Nephron (organoid): Measurements from ENCODE around the gene TMC6.
A peak's percentile ranks its signal among the peaks of the same experiment; 100 is the strongest.

Source experiments
- H3K27ac Mint-ChIP-seq, 3 experiments: 2 replicates each; pipeline ENCODE4 v1.8.0; 2020; ENCODE audit warnings: mixed read lengths in 3 of 3, mild to moderate bottlenecking in 2 of 3, moderate library complexity in 1 of 3
- H3K27me3 Mint-ChIP-seq: 2 replicates; pipeline ENCODE4 v1.8.0; 2021; ENCODE audit warnings: low read depth, mild to moderate bottlenecking, moderate library complexity, mixed read lengths
- H3K36me3 Mint-ChIP-seq: 2 replicates; pipeline ENCODE4 v1.8.0; 2020; ENCODE audit warnings: low read depth, mixed read lengths
- H3K4me1 Mint-ChIP-seq: 2 replicates; pipeline ENCODE4 v1.8.0; 2020; ENCODE audit warnings: mixed read lengths
- H3K4me3 Mint-ChIP-seq, 3 experiments: 2 replicates each; pipeline ENCODE4 v1.8.0; 2020; ENCODE audit warnings: mild to moderate bottlenecking in 3 of 3, mixed read lengths in 3 of 3, moderate library complexity in 2 of 3
- H3K9me3 Mint-ChIP-seq: 2 replicates; pipeline ENCODE4 v1.8.0; 2020; ENCODE audit warnings: mixed read lengths
- CTCF ChIP-seq, 3 experiments: fragments of 200-600 bp; sonication (generic); IDR thresholded peaks; one replicate each; pipeline ENCODE4 v1.5.0; 2021; ENCODE audit warnings: antibody characterized with exemption in 3 of 3; ENCODE audit not compliant: unreplicated experiment in 3 of 3

TMC6 gene

DNA sequence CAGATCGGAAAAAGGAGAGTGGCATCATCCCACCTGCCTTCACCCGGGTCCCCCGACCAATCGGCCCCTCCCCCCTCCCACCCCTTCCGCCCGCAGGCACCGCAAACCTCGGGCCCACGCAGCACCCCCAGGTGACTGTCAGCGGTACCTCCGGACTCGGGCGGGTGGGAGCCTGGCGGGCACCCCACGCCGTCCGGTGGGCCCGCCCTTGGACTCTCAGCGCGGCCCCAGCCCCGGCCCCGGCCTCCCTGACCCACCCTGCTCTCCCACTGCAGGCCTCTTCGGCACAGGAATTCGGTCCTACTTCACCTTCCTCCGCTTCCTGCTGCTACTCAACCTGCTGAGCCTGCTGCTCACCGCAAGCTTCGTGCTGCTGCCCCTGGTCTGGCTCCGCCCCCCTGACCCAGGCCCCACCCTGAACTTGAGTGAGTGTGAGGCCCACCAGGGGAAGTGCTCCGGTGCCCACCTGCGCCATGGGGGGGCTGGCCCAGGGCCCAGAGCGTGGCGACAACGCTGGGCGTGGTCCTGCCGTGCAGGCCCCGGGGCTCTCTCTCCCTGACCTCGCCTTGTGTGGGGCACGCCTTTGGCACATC, 3.6 kb upstream of the TMC6 start:
- no peak overlapping the region for H3K27ac Mint-ChIP-seq
- TF ChIP-seq CTCF (IDR thresholded peaks at IDR 0.05; ENCODE audit: unreplicated experiment in 3 of 3): no peak
- peaks cover 14% of the 10 kb centered on the region for H3K4me1 Mint-ChIP-seq
- no peaks in the 10 kb centered on the region for H3K9me3 Mint-ChIP-seq
- H3K27me3 Mint-ChIP-seq: peaks cover 30% of the 10 kb centered on the region
- H3K36me3 Mint-ChIP-seq: no peaks in the 10 kb centered on the region
- H3K4me3 Mint-ChIP-seq: peak overlapping the region in 2 of 3 experiments; percentile 16 to 59

DNA sequence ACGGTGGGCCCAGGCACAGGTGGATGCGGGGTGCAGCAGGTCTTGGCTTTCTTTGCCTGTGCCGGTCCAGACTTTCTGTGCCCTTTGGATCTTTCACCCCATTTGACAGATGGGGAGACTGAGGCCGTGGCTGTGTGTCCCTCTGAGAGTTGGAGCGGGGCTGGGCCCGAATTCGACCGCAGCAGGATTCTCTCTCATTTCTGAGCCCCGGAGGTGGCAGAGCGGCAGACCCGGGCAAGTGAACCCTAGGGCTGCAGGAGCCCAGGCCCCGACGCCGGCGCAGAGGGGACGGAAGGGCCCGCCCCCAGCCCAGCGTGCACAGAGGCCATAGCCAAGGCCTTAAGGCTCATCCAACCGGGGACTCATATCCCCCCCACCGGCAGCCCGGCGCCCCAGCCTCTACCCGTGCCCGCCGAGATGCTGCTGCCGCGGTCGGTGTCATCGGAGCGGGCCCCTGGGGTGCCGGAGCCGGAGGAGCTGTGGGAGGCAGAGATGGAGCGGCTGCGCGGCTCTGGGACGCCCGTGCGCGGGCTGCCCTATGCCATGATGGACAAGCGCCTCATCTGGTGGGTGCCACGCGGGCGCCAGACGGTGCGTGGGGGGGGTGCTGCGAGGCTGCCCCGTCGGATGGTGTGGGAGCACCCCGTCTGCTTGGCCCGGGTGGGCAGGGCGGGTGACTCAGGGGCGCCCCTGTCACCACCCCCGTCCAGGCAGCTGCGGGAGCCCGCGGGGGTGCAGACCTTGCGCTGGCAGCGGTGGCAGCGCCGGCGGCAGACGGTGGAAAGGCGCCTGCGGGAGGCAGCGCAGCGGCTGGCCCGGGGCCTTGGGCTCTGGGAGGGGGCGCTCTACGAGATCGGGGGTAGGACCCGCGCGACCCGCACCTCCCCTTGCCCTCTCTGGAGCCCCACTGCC, 2.9 kb upstream of the TMC6 start:
- peaks cover 19% of the 10 kb centered on the region for H3K4me1 Mint-ChIP-seq
- TF ChIP-seq CTCF (IDR thresholded peaks at IDR 0.05; ENCODE audit: unreplicated experiment in 3 of 3): no peak
- peaks cover 30% of the 10 kb centered on the region for H3K27me3 Mint-ChIP-seq
- H3K9me3 Mint-ChIP-seq: no peaks in the 10 kb centered on the region
- H3K4me3 Mint-ChIP-seq: no peak overlapping the region
- no peaks in the 10 kb centered on the region for H3K36me3 Mint-ChIP-seq
- H3K27ac Mint-ChIP-seq: no peak overlapping the region

DNA sequence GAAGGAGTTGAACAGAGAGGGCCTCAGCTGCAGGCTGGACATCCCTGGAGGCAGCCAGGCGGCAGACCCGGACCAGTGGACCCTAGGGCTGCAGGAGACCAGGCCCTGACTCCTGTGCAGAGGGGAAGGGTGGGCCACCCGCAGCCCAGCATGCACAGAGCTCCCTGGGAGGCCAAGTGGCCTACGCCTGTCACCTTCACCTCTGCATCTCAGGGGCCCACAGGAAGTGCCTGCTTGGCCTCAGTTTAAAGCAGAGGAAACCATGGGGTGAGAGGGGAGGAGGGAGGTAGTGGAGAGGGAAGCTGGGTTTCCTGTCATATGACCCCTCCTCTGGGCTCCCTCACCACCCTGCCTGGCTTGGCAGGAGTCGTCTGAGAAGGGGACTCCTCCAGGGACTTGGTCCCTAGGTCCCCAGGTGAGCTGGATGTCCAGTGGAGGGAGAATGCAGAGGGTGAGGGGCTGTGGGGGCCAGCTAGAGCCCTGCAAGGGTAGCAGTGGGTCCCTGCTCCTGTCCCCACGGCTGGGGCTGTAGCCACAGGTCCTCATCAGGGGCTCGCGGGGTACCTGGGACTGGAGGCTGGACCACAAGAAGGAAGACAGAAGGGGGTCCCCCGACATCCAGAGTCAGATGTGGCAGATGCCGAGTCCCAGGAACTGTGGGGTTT, 2.0 kb upstream of the TMC6 start, which contains the start of gene TMC8:
Gene TMC8 (plus strand): TSS at position 335 of the 665 bp plus-strand sequence. CDS start 818 bp downstream, outside the sequence.
- no peaks in the 10 kb centered on the region for H3K9me3 Mint-ChIP-seq
- peak within 1 kb of the TSS; percentile 62 to 69 (median 65) for H3K4me3 Mint-ChIP-seq
- no peaks in the 10 kb centered on the region for H3K36me3 Mint-ChIP-seq

GRCh38 chr17:78130090-78130436, 1.5 kb upstream of the TMC6 start:
- no peak for TF ChIP-seq CTCF (IDR thresholded peaks at IDR 0.05; ENCODE audit: unreplicated experiment in 3 of 3)

More for the DNA sequence above, 2.0 kb upstream of the TMC6 start, which contains the start of gene TMC8:
- H3K4me1 Mint-ChIP-seq: peaks cover 27% of the 10 kb centered on the region
- no peak for TF ChIP-seq CTCF (IDR thresholded peaks at IDR 0.05; ENCODE audit: unreplicated experiment in 3 of 3)
- H3K27me3 Mint-ChIP-seq: peaks cover 30% of the 10 kb centered on the region
- H3K27ac Mint-ChIP-seq: peak within 1 kb of the TSS in 1 of 3 experiments; percentile 60

DNA sequence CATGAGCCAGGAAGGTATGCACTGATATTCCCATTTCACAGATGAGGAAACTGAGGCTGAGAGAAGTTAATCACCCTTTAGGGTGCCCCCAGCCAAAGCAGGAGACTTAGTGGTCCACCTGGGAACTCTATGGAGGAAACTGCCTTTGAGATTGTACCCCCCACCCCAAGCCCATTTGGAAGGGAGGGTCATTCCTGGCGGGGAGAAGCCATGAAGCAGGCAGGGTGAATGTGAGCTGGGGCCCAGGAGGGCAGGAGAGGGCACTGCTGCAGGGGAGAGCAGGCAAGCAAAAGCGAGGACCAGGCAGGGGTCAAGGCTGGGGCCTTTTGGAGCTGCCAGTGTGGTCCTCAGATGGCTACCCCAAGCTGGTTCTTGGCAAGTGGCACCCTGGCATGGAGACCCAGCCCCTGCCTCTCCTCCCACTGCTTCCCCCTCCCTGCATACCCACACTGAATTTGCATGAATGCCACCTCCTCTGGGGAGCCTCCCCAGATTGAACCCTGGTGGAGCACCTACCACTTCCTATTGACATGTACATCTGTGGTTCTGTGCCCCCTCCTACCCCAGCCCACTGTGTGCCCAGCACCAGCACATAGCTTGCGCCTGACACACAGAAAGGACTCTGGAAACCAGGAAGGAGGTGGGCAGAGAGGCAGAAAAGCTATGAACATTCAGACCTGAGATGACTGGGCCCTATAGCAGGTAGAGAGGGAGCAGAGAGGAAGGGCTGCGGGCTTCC, 965 bp upstream of the TMC6 start:
- no peak for TF ChIP-seq CTCF (IDR thresholded peaks at IDR 0.05; ENCODE audit: unreplicated experiment in 3 of 3)
- peak overlapping the region; percentile 89 to 95 (median 94) for H3K4me3 Mint-ChIP-seq
- H3K4me1 Mint-ChIP-seq: peaks cover 27% of the 10 kb centered on the region

More at GRCh38 chr17:78130090-78130436, 1.5 kb upstream of the TMC6 start:
- peaks cover 27% of the 10 kb centered on the region for H3K4me1 Mint-ChIP-seq
- peak overlapping the region in 1 of 3 experiments; percentile 60 for H3K27ac Mint-ChIP-seq
- H3K9me3 Mint-ChIP-seq: no peaks in the 10 kb centered on the region
- peaks cover 30% of the 10 kb centered on the region for H3K27me3 Mint-ChIP-seq
- H3K4me3 Mint-ChIP-seq: peak overlapping the region; percentile 62 to 69 (median 65)
- no peaks in the 10 kb centered on the region for H3K36me3 Mint-ChIP-seq

More for the DNA sequence above, 965 bp upstream of the TMC6 start:
- Mint-ChIP-seq H3K9me3 (no peaks in the 10 kb centered on the region), H3K27ac (peak overlapping the region in 1 of 3 experiments; percentile 75), H3K27me3 (peaks cover 30% of the 10 kb centered on the region), H3K36me3 (no peaks in the 10 kb centered on the region)
